GM10248 (cell line): ENCODE data around the gene HABP4.

Experiments used
- CTCF ChIA-PET: fragments of 300-600 bp; sonication (Branson Sonifier 250); formaldehyde crosslinking; extraction: SDS; loops from one replicate; lab custom pipeline; 2021; ENCODE audit warnings: antibody characterized with exemption; lab: Yijun Ruan, JAX
- POLR2A ChIA-PET: fragments of 350-650 bp; sonication (Branson Sonifier 250); formaldehyde crosslinking; extraction: SDS; loops from one replicate; lab custom pipeline; 2020; ENCODE audit warnings: antibody characterized with exemption; lab: Yijun Ruan, JAX
- DNase-seq: peaks from one replicate; pipeline ENCODE4 v3.0.0; 2012; ENCODE audit errors: extremely low spot score
- TF ChIP-seq, protein P1 (sequence below): IDR thresholded peaks from 2 replicates; pipeline ENCODE4 v1.5.1; 2012; ENCODE audit warnings: mild to moderate bottlenecking, low read depth; ENCODE audit errors: extremely low read depth, missing control alignments, control extremely low read depth

HABP4 gene

DNA sequence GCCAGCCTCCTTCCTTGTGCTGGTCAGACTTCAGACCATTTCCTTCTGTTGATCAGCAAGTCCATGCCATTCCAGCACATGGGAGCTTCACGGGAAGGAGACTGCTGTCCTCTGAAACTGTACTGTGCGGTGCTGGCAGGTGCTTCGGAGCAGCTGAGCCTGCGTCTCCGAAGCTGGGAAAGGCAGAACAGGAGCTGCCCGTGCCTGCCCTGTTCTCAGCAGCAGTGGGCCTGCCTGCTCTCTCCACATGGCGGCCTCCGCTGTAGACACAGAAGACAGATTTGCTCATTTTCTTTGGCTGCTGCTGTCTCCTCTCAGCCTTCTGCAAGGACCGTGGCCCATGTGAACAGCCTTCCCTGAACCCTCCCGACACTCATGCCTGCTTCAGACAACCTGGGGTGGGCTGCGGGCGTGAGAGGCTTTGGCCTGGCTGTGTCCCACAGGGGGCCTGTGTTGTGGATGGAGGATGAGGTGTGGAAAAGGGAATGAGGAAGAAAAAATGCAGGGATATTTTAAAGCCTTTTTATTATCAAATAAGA lies 43.1 kb downstream of the HABP4 start:
- CTCF ChIA-PET: no interaction called here
- POLR2A ChIA-PET: no interaction called here
- DNase-seq: no peak
- TF ChIP-seq, protein P1, sequence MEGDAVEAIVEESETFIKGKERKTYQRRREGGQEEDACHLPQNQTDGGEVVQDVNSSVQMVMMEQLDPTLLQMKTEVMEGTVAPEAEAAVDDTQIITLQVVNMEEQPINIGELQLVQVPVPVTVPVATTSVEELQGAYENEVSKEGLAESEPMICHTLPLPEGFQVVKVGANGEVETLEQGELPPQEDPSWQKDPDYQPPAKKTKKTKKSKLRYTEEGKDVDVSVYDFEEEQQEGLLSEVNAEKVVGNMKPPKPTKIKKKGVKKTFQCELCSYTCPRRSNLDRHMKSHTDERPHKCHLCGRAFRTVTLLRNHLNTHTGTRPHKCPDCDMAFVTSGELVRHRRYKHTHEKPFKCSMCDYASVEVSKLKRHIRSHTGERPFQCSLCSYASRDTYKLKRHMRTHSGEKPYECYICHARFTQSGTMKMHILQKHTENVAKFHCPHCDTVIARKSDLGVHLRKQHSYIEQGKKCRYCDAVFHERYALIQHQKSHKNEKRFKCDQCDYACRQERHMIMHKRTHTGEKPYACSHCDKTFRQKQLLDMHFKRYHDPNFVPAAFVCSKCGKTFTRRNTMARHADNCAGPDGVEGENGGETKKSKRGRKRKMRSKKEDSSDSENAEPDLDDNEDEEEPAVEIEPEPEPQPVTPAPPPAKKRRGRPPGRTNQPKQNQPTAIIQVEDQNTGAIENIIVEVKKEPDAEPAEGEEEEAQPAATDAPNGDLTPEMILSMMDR: no peak

DNA sequence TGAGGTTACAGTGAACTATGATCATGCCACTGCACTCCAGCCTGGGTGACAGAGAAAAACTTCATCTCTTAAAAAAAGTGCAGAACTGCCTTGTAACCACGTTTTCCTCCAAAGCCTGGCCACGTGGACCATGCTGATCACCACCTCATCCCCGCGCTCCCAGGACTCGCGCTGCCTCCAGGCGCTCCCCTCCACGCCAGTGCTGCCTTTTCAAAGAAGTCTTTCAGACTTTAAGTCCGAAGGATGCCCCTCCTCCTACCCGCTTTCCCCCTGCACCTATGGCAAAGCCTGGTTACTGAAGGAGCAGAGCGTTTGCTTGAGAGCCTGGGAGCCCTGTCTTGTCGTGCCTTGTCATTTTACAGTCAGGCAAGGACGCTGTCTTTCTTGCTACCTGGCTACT lies 43.8 kb downstream of the HABP4 start:
- CTCF ChIA-PET: no interaction called here
- no peak for DNase-seq
- TF ChIP-seq, protein P1: no peak
- POLR2A ChIA-PET: no interaction called here

DNA sequence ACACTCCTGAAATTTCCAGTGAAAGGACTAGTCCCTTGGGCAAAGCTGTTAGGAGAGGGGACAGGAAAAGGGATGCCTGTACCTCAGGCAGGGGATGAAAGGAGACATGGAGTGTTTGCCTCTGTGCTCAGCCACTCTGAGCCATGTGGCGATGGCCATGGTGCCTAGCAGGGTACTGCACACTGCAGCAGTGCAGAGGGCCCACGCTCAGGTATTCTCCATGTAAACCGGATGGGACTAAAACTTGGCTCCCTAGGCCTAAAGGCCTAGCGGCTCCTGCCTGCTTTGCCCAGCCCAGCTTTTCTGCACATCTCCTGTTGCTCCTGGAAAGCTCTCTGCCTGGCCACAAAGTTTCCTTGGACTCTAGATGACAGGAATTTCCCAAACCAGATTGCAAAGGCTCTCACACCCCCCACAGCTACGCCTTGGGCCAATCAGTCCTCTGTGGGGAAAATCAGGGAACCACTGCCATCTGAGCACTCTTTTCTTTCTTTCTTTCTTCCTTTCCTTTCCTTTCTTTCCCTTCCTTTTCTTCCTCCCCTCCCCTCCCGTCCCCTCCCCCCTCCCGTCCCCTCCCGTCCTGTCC lies 44.3 kb downstream of the HABP4 start:
- POLR2A ChIA-PET: no interaction called here
- CTCF ChIA-PET: no interaction called here
- no peak for DNase-seq
- TF ChIP-seq, protein P1: no peak

DNA sequence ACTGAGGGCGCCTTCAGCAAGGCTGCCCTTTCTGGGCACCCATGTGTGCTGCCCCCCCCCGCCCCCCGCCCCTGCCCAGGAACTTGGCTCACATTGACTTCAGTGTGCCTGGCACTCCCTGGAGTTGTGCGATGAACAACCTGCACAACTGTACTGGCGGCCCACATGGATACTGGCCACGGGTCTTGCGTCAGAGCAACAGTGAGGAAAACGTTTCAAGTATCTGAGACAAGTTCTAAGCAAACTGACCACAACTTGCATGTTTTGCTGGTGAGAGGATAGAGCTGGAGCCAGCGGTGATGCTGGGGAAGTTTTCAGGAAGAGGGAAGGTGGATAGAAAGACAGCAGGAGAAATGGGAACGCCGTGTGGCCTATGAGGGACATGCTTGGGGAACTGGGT lies 45.4 kb downstream of the HABP4 start:
- ChIA-PET POLR2A (no interaction called here), CTCF (no interaction called here)
- no peak for DNase-seq
- TF ChIP-seq, protein P1: no peak

DNA sequence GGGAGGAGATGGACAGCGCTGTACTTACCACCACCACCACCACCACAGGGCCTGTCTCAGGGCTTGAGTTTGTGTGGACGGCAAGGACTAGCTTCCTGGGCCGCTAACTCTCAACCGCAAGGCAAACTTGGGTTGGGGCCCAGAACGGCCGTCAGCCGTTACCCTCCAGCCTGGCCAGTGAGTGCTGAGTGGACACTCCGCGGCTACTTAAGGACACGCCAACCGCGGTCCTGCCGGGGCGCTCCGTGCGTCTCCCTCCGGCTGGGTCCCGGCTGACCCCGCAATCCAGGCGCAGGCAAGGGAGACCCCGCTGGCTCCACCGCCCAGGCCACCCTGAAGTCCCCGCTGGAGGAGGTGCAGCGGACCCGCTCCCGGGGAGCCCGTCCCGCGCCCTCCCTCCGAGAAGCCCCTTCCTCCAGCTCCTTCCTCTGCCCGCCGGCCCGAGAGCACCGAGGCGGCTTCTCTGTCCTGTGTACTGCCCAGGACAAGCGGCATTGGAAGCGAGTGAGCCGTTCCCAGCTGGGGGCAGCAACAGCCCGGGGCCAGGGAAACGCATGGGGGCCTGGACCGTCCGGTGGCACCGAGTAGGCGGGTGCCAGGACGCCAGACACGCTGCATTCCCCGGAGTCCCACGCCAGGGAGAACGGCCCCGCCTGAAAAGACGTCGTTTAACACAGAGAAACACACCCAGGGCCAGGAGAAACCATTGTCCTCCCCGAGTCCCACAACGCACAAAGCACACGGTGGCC lies 46.6 kb downstream of the HABP4 start:
- TF ChIP-seq, protein P1: no peak
- ChIA-PET CTCF (no interaction called here), POLR2A (no interaction called here)
- DNase-seq: no peak

DNA sequence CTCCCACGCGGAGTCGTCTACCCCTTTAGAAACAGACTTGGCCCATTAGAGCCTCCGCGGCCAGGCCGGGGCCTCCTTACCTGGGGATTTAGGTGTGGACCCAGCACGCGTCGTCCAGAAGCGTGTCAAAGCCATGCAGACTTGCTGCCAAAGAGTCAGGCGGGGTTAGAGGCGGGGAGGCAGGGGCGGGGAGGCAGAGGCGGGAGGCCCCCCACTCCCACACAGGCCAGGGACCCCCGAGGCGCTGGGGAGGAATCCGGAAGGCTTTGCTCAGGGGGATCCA lies 47.1 kb downstream of the HABP4 start:
- ChIA-PET CTCF (interaction anchor here (0.7 to 1.2 kb wide), 2 partner anchors 69 to 70 kb away, joined by 3 read pairs; no protein-coding TSS in a partner anchor), POLR2A (no interaction called here)
- DNase-seq: no peak
- TF ChIP-seq, protein P1: no peak
